Lower leg skin (tissue), 3 donors: ENCODE results near the gene TAAR5.

Experiments
- CTCF ChIP-seq, 3 donors: fragments of 450-650 bp; IDR thresholded peaks; one replicate each; pipeline ENCODE4 v1.5.1; 2016; ENCODE audit warnings: antibody characterized with exemption in 3 of 3, mild to moderate bottlenecking in 3 of 3, moderate library complexity in 2 of 3
- POLR2A ChIP-seq, 2 donors: fragments of 450-650 bp; IDR thresholded peaks; one replicate each; pipeline ENCODE4 v1.6.1; 2016 to 2017; ENCODE audit warnings: antibody characterized with exemption in 2 of 2, mild to moderate bottlenecking in 1 of 2, moderate library complexity in 1 of 2

GRCh38 chr6:132568611-132569010 is 20.9 kb downstream of the TAAR5 start:
- TF ChIP-seq CTCF (IDR thresholded peaks at IDR 0.05) (no peak), POLR2A (IDR thresholded peaks at IDR 0.05) (no peak)
